Parathyroid adenoma (tissue), 2 donors: ENCODE measurements around the gene FAM53B.

Experiments used
- H2AFZ ChIP-seq: fragments of 300-600 bp; sonication (generic); one replicate; pipeline ENCODE4 v1.7.0; 2017; ENCODE audit warnings: antibody characterized with exemption, mild to moderate bottlenecking
- H3K27ac ChIP-seq: fragments of 300-600 bp; sonication (generic); one replicate; pipeline ENCODE4 v1.7.0; 2017
- H3K27me3 ChIP-seq: fragments of 300-600 bp; sonication (generic); one replicate; pipeline ENCODE4 v1.7.0; 2017; ENCODE audit warnings: low read length; ENCODE audit not compliant: control insufficient read depth, insufficient read depth
- H3K36me3 ChIP-seq: fragments of 300-600 bp; sonication (generic); one replicate; pipeline ENCODE4 v1.7.0; 2017; ENCODE audit warnings: low read length; ENCODE audit not compliant: control insufficient read depth, insufficient read depth
- H3K4me1 ChIP-seq: fragments of 300-600 bp; sonication (generic); one replicate; pipeline ENCODE4 v1.7.0; 2017; ENCODE audit warnings: control low read depth
- H3K4me2 ChIP-seq: fragments of 300-600 bp; sonication (generic); one replicate; pipeline ENCODE4 v1.7.0; 2017; ENCODE audit warnings: low read length
- H3K4me3 ChIP-seq: fragments of 300-600 bp; sonication (generic); one replicate; pipeline ENCODE4 v1.7.0; 2017; ENCODE audit warnings: low read depth, low read length
- H3K79me2 ChIP-seq: fragments of 300-600 bp; sonication (generic); one replicate; pipeline ENCODE4 v1.7.0; 2017; ENCODE audit warnings: control low read depth
- H3K9ac ChIP-seq: fragments of 300-600 bp; sonication (generic); one replicate; pipeline ENCODE4 v1.7.0; 2017; ENCODE audit warnings: mild to moderate bottlenecking
- H3K9me3 ChIP-seq: fragments of 300-600 bp; sonication (generic); one replicate; pipeline ENCODE4 v1.7.0; 2017; ENCODE audit warnings: low read length; ENCODE audit not compliant: control insufficient read depth
- TF ChIP-seq, protein P1 (sequence below): fragments of 300-600 bp; sonication (generic); IDR thresholded peaks from one replicate; pipeline ENCODE4 v1.7.0; 2017; ENCODE audit warnings: antibody characterized with exemption, mild to moderate bottlenecking
- donor health status: primary hyperparathyroidism.

FAM53B gene

DNA sequence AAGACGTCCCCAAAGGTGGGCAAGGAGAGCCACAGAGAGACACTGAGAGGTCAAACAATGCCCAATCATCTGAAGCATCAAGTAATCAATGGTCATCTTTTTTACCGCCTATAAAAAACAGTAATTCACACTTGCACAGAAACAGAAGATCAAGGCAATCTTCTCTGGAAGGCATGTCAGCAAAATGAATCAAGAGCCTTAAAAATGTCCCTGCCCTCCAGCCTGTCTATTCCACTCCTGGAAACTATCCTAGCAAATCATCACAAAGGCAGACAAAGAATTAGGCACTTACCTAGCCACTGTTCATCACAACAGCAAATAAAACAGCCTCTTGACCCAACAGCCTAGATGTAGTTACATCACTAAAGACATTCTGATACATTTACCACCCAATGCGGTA is 48.9 kb downstream of the FAM53B start:
- no peaks in the 10 kb centered on the region for H3K36me3 ChIP-seq

DNA sequence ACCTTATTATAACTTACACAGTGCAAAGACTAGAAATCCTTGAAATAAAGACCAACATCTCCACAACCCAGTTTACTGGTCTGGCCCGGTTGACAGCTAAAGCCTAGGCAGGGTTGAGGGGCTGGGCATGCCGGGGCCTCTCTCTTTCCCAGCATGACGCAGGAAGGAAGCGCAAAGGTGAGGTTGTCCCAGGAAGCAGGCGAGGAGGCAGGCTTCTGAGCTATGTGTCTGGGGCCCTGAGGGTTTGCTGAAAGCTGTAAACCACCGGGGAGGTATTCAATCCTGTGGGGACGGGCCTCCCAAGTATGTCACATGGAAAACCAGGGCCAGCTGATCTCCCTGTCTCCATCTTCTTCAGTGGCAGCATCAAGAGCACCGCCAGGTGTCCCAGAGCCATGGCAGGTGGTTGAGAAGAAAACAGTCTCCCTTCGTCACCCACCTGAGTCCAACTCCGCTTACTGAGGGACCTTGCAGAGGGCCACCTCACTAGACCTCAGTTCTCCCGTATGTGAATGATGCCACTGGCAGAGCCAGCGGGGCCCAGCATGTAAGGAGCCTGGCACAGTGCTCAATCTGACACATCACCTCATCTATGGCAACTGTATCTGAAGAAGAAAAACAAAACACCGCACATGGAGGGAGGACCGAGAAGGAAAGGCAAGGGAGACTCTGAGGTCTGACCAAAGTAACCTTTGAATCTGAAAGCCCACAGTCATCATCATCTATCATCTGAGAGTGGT is 49.5 kb downstream of the FAM53B start:
- H3K9me3 ChIP-seq: no peaks in the 10 kb centered on the region
- TF ChIP-seq, protein P1, sequence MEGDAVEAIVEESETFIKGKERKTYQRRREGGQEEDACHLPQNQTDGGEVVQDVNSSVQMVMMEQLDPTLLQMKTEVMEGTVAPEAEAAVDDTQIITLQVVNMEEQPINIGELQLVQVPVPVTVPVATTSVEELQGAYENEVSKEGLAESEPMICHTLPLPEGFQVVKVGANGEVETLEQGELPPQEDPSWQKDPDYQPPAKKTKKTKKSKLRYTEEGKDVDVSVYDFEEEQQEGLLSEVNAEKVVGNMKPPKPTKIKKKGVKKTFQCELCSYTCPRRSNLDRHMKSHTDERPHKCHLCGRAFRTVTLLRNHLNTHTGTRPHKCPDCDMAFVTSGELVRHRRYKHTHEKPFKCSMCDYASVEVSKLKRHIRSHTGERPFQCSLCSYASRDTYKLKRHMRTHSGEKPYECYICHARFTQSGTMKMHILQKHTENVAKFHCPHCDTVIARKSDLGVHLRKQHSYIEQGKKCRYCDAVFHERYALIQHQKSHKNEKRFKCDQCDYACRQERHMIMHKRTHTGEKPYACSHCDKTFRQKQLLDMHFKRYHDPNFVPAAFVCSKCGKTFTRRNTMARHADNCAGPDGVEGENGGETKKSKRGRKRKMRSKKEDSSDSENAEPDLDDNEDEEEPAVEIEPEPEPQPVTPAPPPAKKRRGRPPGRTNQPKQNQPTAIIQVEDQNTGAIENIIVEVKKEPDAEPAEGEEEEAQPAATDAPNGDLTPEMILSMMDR: no peak
- peak overlapping the region; percentile 94 for H3K27ac ChIP-seq
- peak overlapping the region; percentile 1 for H2AFZ ChIP-seq
- H3K4me3 ChIP-seq: peak overlapping the region; percentile 25
- H3K79me2 ChIP-seq: peaks cover 47% of the 10 kb centered on the region
- H3K36me3 ChIP-seq: no peaks in the 10 kb centered on the region
- peaks cover 62% of the 10 kb centered on the region for H3K4me1 ChIP-seq
- H3K27me3 ChIP-seq: no peaks in the 10 kb centered on the region
- no peak overlapping the region for H3K9ac ChIP-seq
- H3K4me2 ChIP-seq: peak overlapping the region; percentile 42

More for the DNA sequence above, 48.9 kb downstream of the FAM53B start:
- Histone ChIP-seq H3K4me3 (no peak overlapping the region), H3K9ac (no peak overlapping the region), H3K27ac (peak overlapping the region; percentile 94), H3K27me3 (no peaks in the 10 kb centered on the region), H2AFZ (no peak overlapping the region), H3K4me2 (no peak overlapping the region), H3K4me1 (peaks cover 68% of the 10 kb centered on the region), H3K9me3 (no peaks in the 10 kb centered on the region), H3K79me2 (peaks cover 42% of the 10 kb centered on the region)
- TF ChIP-seq, protein P1: no peak

DNA sequence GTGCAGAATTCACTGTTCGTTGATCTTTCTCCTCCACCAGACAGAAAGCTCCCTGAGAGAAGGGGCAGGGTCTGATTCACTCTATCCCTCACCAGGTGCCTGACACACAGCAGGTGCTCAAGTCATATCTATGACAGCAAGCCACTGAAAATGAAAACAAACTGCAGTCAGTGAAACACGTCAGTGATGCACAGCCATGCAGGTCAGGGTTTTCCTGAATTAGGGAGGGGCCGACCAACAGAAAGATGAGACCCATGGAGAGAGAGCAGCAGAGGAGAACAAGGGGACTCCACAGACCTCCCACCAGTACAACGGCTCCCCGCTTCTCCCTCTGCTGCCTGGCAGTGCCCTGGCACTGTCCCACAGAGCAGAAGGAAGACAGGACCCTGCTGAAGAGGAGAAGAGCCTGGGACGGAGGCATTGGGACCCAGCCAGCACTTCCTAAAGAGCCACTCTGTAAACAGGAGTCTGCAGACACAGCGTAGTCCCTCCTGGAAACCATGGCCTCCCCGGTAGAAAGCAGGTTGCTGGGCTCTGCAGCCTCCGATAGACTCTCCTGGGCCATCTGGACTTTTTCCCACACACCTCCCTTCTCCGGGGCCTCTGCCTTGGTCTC is 50.3 kb downstream of the FAM53B start:
- Histone ChIP-seq H3K36me3 (no peaks in the 10 kb centered on the region), H3K9me3 (no peaks in the 10 kb centered on the region), H2AFZ (peak overlapping the region; percentile 1), H3K27me3 (no peaks in the 10 kb centered on the region), H3K9ac (peak overlapping the region; percentile 17), H3K4me2 (peak overlapping the region; percentile 42), H3K4me1 (peaks cover 60% of the 10 kb centered on the region), H3K79me2 (peaks cover 42% of the 10 kb centered on the region), H3K4me3 (peak overlapping the region; percentile 25), H3K27ac (peak overlapping the region; percentile 94)
- TF ChIP-seq, protein P1: no peak

DNA sequence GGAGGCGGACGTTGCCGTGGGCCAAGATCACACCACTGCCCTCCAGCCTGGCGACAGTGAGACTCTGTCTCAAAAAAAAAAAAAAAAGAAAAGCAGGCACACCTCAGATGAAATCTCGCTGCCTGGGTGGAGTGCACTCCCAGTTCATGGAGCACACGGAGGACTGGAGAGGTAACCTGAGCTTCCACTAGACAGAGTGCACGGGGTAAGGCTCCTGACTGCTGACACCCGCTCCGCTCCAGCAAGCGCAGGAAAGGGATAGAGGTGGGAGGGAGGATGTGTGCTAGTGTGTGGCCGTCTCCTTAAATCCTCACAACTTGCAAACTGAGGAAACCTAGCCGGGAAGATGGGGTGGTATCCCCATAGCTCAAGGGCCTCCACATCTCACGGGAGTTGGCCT is 50.8 kb downstream of the FAM53B start:
- no peak overlapping the region for H3K9ac ChIP-seq

More for the DNA sequence above, 50.8 kb downstream of the FAM53B start:
- Histone ChIP-seq H3K27ac (peak overlapping the region; percentile 94), H2AFZ (peak overlapping the region; percentile 1), H3K9me3 (no peaks in the 10 kb centered on the region), H3K4me3 (no peak overlapping the region), H3K4me2 (peak overlapping the region; percentile 42), H3K36me3 (no peaks in the 10 kb centered on the region), H3K79me2 (peaks cover 36% of the 10 kb centered on the region), H3K27me3 (no peaks in the 10 kb centered on the region), H3K4me1 (peaks cover 64% of the 10 kb centered on the region)
- TF ChIP-seq, protein P1: no peak
